Endothelial cell of umbilical vein (primary cell): ENCODE data around the gene LYPD1.

Experiments
- EZH2 ChIP-seq: IDR thresholded peaks from 2 replicates; pipeline ENCODE4 v1.6.1; 2012; ENCODE audit warnings: borderline replicate concordance, low read depth, mild to moderate bottlenecking, moderate library complexity, low read length, inconsistent platforms; ENCODE audit not compliant: severe bottlenecking
- FOS ChIP-seq: IDR thresholded peaks from 2 replicates; pipeline ENCODE4 v1.6.1; 2011; ENCODE audit warnings: mild to moderate bottlenecking, low read length, moderate library complexity, borderline replicate concordance; ENCODE audit not compliant: insufficient read depth
- GATA2 ChIP-seq: IDR thresholded peaks from 2 replicates; pipeline ENCODE4 v1.7.0; 2011; ENCODE audit warnings: low read depth, mild to moderate bottlenecking, moderate library complexity, mixed read lengths, low read length; ENCODE audit not compliant: insufficient read length, insufficient read depth
- JUN ChIP-seq: IDR thresholded peaks from 2 replicates; pipeline ENCODE4 v1.6.1; 2011; ENCODE audit warnings: borderline replicate concordance, low read depth; ENCODE audit not compliant: insufficient read length, insufficient read depth
- MAX ChIP-seq: IDR thresholded peaks from 2 replicates; pipeline ENCODE4 v1.6.1; 2011; ENCODE audit not compliant: insufficient read depth, insufficient read length
- MYC ChIP-seq: IDR thresholded peaks from one replicate; pipeline ENCODE4 v1.6.1; 2011; ENCODE audit warnings: mild to moderate bottlenecking, low read depth, low read length
- POLR2A ChIP-seq: IDR thresholded peaks from 2 replicates; pipeline ENCODE4 v1.6.1; 2012; ENCODE audit warnings: low read depth, mild to moderate bottlenecking, control low read depth, low read length
- POLR2AphosphoS5 ChIP-seq: IDR thresholded peaks from 2 replicates; pipeline ENCODE4 v1.6.1; 2012; ENCODE audit warnings: low read depth, mild to moderate bottlenecking, control low read depth, low read length, moderate library complexity; ENCODE audit not compliant: insufficient read depth
- TF ChIP-seq, protein P1 (sequence below), 2 donors: IDR thresholded peaks; 1 replicate in 1 of 2; 2 replicates in 1 of 2; pipeline ENCODE4 v1.5.1; 2011; ENCODE audit warnings: low read length in 2 of 2, mild to moderate bottlenecking in 2 of 2, moderate library complexity in 2 of 2, control low read depth in 1 of 2, inconsistent platforms in 1 of 2, low read depth in 1 of 2; ENCODE audit not compliant: insufficient read depth in 1 of 2; ENCODE audit errors: extremely low read depth in 1 of 2

GRCh38 chr2:132638313-132639040 lies 31.5 kb downstream of the LYPD1 start:
- TF ChIP-seq, protein P1, sequence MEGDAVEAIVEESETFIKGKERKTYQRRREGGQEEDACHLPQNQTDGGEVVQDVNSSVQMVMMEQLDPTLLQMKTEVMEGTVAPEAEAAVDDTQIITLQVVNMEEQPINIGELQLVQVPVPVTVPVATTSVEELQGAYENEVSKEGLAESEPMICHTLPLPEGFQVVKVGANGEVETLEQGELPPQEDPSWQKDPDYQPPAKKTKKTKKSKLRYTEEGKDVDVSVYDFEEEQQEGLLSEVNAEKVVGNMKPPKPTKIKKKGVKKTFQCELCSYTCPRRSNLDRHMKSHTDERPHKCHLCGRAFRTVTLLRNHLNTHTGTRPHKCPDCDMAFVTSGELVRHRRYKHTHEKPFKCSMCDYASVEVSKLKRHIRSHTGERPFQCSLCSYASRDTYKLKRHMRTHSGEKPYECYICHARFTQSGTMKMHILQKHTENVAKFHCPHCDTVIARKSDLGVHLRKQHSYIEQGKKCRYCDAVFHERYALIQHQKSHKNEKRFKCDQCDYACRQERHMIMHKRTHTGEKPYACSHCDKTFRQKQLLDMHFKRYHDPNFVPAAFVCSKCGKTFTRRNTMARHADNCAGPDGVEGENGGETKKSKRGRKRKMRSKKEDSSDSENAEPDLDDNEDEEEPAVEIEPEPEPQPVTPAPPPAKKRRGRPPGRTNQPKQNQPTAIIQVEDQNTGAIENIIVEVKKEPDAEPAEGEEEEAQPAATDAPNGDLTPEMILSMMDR (IDR thresholded peaks at IDR 0.05; ENCODE audit: extremely low read depth in 1 of 2, insufficient read depth in 1 of 2, low read depth in 1 of 2, low read length in 2 of 2): no peak
- no peak for TF ChIP-seq GATA2
- no peak for TF ChIP-seq EZH2
- TF ChIP-seq POLR2A: no peak
- TF ChIP-seq JUN: no peak
- no peak for TF ChIP-seq MAX
- no peak for TF ChIP-seq POLR2AphosphoS5
- TF ChIP-seq MYC: no peak
- TF ChIP-seq FOS: no peak
